ENCODE results near the gene AP2A1. TPM values are rescaled to one million over a fixed set of nuclear protein-coding genes. Genes with fewer than 3 reads are reported as not detected.

The AP2A1 gene
- total and polyA plus RNA-seq, 2 of the 13 experiments (the other 11 are each of a cell fraction or from before 2014, with no cell fraction given), result 22.7 to 39.7 TPM

- Histone ChIP-seq H3K9me3 (ENCODE audit: low read length) (no peaks in the 10 kb centered on the region), H3K79me2 (ENCODE audit: insufficient read depth, low read length) (no peaks in the 10 kb centered on the region), H3K4me3 (replicated peaks in 1 of 3; ENCODE audit: insufficient read depth in 1 of 3, low read depth in 2 of 3, low read length in 3 of 3) (no peak overlapping the region), H3K27me3 (ENCODE audit: control insufficient read depth in 1 of 2, insufficient read depth in 2 of 2, low read length in 2 of 2) (no peaks in the 10 kb centered on the region), H3K36me3 (replicated peaks in 1 of 2; ENCODE audit: control insufficient read depth in 1 of 2, insufficient read depth in 2 of 2, low read length in 2 of 2) (peaks cover 8 to 29% of the 10 kb centered on the region in 2 experiments; a peak in 4 of 5 replicates), H3K9ac (ENCODE audit: insufficient read depth, low read depth, low read length) (no peak overlapping the region), H2AFZ (ENCODE audit: low read length) (no peak overlapping the region), H3K27ac (ENCODE audit: extremely low read length, insufficient read depth, low read length) (no peak overlapping the region), H3K4me1 (ENCODE audit: insufficient read depth, low read length) (no peaks in the 10 kb centered on the region), H3K4me2 (ENCODE audit: low read depth, low read length) (no peak overlapping the region), H4K20me1 (ENCODE audit: insufficient read depth, low read length) (no peaks in the 10 kb centered on the region)
- ATAC-seq (no peak), FAIRE-seq (no peak), DNase-seq (ENCODE audit: low spot score) (no peak)
- in situ Hi-C loops (cut with HindIII; ENCODE audit: extremely low pct_ligation_motif_present, low pct_unique_long_range_greater_than_20kb), result no loop called here
- intact Hi-C loops (cut with micrococcal nuclease; ENCODE audit: unreplicated experiment), result no loop called here
- BruUV-seq (replicated peaks), result no TSS peak
- POLR2A ChIA-PET, result no interaction called here
- CTCF ChIA-PET (ENCODE audit: low intra/inter-chr PET ratio, low total read pairs), result no interaction called here
- 98% methylated on average over 6 of the region's 6 CpGs for WGBS (ENCODE audit: low lambda C conversion rate)
- no peak for TF ChIP-seq NR0B2 (CRISPR knock-in tag; IDR thresholded peaks at IDR 0.05)
- TF ChIP-seq, protein P1, sequence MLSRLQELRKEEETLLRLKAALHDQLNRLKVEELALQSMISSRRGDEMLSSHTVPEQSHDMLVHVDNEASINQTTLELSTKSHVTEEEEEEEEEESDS (CRISPR knock-in tag; IDR thresholded peaks at IDR 0.05; ENCODE audit: borderline replicate concordance), result no peak
- no peak for TF ChIP-seq ZNF878 (CRISPR knock-in tag; IDR thresholded peaks at IDR 0.05)
- TF ChIP-seq ZNF281 (CRISPR knock-in tag; IDR thresholded peaks at IDR 0.05; ENCODE audit: borderline replicate concordance), result no peak
- TF ChIP-seq MIER3 (CRISPR knock-in tag; IDR thresholded peaks at IDR 0.05; ENCODE audit: borderline replicate concordance), result no peak
- TF ChIP-seq CEBPB (IDR thresholded peaks at IDR 0.05; ENCODE audit: borderline replicate concordance, low read depth, low read length), result no peak
- TF ChIP-seq ZBTB39 (CRISPR knock-in tag; IDR thresholded peaks at IDR 0.05), result no peak
- no peak for TF ChIP-seq ZNF761 (CRISPR knock-in tag; conservative IDR thresholded peaks at IDR 0.05)
- TF ChIP-seq TFE3 (CRISPR knock-in tag; IDR thresholded peaks at IDR 0.05), result no peak
- no peak for TF ChIP-seq ZNF101 (CRISPR knock-in tag; IDR thresholded peaks at IDR 0.05; ENCODE audit: borderline replicate concordance, low read depth)
- no peak for TF ChIP-seq GTF2F1 (IDR thresholded peaks at IDR 0.05; ENCODE audit: low read length)
- TF ChIP-seq ZFP36L2 (CRISPR knock-in tag; IDR thresholded peaks at IDR 0.05), result no peak
- no peak for TF ChIP-seq CEBPG (CRISPR knock-in tag; IDR thresholded peaks at IDR 0.05)
- TF ChIP-seq, protein P2, sequence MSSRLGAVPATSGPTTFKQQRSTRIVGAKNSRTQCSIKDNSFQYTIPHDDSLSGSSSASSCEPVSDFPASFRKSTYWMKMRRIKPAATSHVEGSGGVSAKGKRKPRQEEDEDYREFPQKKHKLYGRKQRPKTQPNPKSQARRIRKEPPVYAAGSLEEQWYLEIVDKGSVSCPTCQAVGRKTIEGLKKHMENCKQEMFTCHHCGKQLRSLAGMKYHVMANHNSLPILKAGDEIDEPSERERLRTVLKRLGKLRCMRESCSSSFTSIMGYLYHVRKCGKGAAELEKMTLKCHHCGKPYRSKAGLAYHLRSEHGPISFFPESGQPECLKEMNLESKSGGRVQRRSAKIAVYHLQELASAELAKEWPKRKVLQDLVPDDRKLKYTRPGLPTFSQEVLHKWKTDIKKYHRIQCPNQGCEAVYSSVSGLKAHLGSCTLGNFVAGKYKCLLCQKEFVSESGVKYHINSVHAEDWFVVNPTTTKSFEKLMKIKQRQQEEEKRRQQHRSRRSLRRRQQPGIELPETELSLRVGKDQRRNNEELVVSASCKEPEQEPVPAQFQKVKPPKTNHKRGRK (CRISPR knock-in tag; IDR thresholded peaks at IDR 0.05), result no peak
- no peak for TF ChIP-seq SMYD3 (CRISPR knock-in tag; IDR thresholded peaks at IDR 0.05)
- TF ChIP-seq ZSCAN31 (CRISPR knock-in tag; IDR thresholded peaks at IDR 0.05; ENCODE audit: low read depth), result no peak
- no peak for TF ChIP-seq SMARCE1 (IDR thresholded peaks at IDR 0.05; ENCODE audit: borderline replicate concordance)
These were observed 36.7 kb downstream of the AP2A1 start for GRCh38 chr19:49803529-49803856.
